Activated CD4-positive, alpha-beta T cell treated with anti-CD3 and anti-CD28 coated beads, Interleukin-2, amount 50 U/mL, for 16 hours (primary cell): ENCODE measurements around the gene RRP1.

Experiments used
- DNase-seq: peaks from one replicate; pipeline ENCODE4 v3.0.0-alpha.2; 2020

The RRP1 gene

DNA sequence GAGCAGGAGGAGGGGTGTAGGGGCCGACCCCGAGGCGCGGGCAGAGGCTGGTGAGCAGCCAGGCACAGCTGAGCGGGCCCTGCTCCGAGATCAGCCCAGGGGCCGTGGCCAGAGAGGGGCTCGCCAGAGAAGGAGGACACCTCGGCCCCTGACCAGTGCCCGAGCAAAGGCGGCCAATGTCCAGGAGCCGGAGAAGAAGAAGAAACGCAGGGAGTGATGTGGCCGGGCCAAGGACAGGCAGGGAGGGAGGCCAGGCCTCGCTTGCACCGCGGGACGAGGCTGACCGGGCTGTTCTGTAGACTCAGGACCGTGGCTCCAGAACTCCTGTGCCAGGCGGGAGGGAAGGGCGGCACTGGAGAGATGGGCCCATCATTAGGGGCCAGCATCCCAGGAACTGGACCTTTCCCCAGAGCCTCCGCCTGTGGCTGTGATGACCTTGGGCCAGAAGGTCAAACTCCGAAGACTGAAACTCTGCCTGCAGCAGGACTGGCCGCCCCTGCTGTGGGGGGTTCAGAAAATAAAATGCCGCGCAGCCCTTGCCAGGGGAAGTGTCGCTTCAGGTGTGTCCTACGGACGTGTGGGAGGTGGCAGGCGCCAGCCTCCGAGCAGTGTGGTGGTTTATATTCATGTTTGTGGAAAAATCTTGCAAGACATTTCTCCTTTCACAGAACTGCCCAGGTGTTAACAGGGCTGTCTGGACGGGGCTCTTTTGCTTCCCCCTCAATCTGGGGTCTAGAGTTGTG is 14.4 kb downstream of the RRP1 start:
- DNase-seq = no peak

DNA sequence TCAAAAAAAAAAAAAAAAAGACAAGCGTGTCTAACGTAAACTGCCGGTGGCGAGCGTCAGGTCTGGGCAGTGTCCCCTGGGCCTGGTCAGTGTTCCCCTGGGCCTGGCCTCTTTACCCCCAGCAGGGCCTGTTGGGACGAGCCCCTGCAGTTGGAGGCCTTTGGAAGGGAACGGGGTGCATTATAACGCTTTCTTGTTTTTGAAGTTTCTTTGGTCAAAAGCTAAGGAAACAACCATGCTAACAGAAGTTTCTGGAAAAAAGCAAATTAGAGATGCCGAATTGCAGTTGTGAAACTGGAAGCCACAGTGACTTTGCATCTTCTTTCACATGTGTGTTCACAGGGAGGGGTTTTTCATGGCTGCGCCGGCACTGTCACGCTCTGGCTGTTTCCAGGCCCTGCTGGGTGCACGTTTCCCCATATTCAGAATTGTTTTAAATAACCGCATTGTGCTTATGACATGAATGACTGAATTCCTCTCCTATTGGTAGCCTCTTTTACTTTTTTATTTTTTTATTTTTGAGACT is 16.0 kb downstream of the RRP1 start:
- DNase-seq = no peak

DNA sequence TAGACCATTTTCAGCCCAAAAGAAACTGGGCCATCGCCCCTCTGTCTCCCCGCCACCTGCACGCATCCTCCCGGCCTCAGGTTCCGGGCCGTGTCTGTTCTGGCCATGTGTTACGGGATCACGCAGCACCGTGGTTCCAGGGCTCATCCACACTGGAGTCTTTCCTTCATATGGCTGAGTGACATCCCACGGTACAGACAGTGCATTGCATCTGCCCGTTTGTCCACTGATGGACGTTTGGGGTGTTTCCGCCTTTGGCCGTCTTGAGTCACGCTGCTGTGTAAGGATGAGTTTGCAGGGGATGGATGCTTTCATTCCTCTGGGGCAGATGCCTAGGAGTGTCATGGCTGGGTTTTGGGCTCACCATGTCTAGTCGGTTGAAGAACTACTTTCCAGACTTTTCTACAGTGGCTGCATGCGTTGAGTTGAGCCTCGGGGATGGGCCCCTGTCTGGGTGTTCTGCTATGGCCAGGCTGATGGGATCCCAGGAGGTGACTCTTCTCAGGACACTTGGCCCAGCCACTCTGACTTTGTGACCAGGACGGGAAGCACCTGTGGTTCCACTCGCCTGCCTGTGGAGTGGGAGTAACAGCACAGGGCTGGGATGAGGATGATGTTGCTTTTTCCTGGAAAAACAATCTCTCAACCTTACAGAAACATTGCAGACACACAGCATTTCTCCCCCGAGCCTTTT is 16.8 kb downstream of the RRP1 start:
- DNase-seq = no peak

DNA sequence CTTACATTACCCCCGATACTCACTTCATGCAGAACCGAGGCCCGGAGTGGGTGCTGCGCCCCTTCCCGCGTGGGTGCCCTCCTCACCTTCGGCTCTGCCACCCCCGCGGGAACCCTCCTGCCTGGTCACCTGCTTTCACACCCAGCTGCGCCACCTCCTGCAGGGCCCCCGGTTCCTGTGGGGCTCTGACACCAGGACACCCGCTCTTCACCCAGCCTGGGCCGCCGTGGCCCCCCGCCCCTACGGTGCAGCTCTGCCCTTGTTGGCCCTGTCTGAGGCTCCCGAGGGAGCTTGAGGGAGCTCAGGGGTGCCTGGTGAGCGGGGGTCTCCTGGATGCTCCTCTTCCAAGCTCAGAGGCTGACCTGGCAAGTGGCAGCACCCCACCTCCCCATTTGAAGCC is 19.0 kb downstream of the RRP1 start:
- DNase-seq = no peak

DNA sequence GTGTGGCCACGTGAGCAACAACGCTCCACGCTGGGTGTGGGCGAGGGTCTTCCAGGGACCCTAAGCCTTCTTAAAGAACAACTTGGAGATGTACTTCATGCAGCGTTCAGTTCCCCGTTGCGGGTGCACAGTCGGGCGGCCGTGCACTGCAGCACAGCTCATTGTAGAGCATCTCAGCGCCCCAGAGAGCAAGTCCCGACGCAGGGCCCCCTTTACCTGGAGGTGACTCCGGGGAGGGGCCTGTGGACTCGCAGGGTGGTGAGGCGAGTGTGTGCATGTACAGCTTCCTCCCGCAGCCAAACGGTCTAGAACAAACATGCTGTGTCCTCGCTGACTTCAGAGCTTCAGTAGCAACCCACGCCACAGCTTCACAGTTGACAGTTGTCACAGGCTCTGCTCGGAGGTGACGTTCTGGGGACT is 19.5 kb downstream of the RRP1 start:
- DNase-seq = no peak

DNA sequence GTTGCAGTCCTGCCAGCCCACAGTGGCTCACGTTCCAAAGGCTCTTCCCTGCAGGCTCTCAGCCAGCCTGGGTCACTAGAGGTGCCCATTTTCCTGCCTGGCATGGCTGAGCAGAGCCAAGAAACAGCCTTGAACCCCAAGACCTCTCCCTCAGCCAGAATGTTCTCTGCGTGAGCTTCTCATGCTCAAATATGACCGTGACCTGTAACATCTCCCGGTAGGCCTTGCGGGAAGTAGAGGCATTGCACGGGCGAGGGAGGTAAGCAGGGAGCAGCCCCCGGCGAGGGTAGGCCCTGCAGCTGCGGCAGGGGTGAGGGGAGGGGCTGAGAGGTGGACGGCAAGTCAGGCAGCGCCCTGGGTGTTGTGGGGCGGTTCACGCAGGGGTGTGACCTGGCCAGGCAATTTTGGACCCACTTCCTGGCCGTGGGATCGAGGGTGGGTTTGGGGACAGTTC is 20.0 kb downstream of the RRP1 start:
- DNase-seq = no peak

DNA sequence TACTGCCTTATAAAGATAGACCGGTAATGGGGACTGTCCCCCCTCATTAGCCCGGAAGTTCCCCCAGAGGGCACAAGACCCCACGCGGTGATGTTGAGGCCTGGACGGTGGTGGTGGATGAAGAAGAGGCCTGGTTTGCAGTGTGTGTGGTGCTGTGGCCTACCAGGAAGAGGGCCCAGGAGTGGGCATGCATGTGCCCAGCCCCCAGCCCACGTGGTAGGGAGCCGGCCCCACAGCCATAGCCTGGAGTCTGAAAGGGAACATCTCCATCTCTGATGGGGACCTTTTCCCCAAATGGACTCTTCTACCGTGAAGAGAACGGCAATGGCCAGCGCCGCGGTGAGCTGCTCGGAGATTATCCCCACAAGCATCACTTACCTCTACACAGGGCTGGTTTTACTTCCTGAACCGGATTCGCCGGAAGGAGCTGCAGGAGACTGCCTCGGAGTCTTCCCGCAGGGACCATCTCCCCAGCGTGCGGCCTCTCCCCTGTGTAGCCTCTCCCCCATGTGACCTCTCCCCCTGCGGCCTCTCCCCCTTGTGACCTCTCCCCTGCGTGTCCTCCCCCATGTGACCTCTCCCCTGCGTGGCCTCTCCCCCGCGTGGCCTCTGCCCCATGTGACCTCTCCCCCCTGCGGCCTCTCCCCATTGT is 20.6 kb downstream of the RRP1 start:
- no peak for DNase-seq

DNA sequence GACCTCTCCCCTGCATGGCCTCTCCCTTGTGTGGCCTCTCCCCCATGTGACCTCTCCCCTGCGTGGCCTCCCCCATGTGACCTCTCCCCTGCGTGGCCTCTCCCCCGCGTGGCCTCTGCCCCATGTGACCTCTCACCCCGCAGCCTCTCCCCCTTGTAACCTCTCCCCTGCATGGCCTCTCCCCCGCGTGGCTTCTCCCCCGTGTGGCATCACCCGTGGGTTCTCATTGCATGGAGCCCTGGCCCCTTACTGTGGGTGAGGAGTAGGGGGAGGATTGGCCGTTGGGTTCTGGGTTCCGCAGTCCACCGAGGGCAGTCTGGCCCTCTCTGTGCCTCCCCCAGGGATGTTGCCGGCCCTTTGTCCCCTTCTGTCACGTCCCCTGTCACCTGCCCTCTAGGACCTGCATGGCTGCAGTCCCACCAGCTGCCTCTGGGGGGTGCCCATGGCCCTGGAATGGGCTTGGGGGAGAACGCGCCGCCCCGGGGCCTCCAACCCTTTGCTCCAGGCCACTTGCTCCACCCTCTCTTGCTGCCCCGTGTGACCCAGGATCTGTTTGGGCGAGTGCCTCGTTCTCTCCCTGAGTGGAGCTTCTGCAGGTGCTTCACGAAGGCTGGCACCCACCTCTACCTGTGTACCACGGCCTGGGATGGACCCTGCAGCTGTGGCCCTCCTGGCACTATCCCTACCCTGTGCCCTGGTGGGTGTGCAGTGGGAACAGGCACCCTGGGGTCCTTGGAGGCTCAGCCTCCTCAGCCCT is 21.3 kb downstream of the RRP1 start:
- peak; percentile 92 for DNase-seq

DNA sequence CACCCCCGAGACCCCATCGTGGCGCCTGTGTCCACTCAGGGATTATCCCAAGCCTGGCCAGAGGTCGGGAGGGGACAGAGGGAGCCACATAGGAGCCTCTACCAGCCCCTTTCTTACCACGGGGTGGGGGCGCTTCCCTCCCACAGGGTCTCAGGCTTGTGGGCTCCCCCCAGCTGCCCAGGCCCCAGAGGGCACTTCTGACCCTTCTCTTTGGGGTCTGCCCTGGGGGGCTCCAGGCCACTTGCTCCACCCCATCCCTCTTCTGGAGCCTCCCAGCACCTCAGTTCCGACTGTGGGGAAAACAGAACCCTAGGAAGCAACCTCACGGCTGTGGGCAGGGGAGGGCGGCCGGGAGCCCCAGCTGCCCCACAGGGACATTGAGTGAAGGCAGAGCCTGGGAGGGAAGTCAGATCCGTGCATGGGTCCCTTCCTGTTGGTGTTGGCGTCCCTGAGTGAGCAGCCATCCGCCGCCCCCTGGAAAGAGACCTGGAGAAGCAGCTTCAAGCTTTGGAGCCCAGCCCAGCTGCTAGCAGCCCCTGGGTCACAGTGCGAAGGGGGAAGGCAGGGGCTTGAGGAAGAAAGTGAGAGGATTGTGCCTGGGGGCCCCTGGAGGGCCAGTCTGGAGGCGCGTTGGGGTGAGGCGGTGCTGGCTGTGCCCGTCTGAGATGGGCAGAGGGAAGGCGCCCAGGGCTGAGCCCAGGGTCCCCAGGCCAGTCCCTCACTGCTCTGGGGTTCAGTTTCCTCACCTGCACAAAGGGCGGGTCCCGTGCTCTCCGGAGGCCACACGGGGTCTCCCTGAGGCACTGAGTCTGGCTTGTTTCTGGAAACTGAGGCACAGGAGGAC is 22.1 kb downstream of the RRP1 start:
- DNase-seq = no peak

DNA sequence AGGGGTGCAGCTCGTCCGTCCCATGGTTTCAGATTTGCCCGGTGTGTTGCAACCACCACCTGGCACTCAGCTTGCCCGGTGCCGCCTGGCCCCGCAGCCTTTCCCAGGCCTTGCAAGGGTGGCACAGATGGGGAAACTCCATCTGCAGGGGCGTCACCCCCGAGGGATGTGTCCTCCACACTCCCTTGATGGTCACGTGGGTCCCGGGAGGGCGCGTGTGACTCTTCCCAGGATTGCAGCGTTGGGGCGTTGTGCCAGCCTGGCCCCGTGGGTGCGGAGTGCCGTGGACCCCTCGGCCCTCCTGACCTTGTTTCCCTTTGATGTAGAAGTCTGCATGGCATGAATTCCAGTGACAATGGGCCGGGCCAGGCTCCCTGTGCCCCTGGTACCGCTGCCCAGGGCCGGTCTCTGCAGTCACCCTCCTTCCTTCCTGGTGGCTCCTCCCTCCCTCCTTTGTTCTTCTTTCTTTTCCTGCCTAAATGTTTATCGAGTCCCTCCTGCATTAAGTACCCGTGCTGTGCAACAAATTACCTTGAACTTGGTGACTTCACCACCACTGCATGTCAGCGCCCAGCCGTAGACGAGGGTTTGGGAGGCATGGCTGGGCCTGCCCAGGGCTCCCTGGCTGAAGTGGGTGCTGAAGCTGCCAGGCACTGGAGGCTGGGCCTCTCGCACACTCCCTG is 22.9 kb downstream of the RRP1 start:
- DNase-seq = no peak

DNA sequence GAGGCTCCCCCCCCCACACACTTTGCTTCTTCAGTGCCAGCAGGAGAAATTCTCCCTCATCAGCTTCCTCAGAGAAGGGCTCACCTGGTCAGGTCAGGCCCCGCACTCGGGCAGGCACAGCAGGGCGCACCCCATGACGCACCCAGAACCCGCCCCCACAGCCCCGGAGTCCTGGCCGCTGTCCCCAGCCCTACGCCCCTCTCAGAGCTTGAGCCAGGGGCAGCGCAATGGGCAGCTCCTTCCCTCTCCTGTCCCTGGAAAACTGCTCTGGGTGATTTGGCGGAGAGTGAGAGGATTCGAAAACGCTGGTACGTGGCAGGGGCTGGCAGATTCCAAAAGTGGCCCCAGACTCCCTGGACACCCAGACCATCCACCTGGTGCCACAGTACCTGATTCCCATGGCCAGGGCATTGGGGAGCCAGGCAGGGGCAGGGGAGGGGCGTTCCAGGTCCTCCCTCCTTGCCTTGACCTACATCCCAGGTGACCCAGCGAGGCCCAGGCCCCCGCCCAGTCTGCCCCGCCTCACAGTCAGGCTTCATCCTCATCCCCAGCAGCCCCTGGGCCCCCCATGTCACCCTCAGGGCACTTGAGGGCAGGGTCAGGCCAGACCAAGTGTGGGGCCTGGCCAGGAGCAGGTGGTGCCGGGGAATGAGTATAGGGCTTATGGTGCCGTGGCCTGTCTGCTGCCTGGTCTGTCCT is 23.7 kb downstream of the RRP1 start:
- no peak for DNase-seq

DNA sequence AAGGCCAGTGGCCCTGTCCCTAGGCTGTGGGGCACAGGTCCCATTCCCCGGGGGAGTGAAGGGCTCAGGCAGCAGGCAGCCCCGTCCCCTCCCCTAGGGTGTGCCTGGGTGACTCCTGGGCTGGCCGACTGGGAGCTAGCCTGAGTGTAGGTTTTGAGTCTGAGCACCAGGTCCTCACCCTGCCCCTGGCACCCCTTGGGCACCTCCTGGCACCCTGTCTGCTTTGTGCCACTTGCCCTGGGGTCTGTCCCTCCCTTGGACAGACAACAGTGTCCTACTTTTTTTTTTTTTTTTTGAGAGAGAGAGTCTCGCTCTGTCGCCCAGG is 24.2 kb downstream of the RRP1 start:
- DNase-seq = no peak

DNA sequence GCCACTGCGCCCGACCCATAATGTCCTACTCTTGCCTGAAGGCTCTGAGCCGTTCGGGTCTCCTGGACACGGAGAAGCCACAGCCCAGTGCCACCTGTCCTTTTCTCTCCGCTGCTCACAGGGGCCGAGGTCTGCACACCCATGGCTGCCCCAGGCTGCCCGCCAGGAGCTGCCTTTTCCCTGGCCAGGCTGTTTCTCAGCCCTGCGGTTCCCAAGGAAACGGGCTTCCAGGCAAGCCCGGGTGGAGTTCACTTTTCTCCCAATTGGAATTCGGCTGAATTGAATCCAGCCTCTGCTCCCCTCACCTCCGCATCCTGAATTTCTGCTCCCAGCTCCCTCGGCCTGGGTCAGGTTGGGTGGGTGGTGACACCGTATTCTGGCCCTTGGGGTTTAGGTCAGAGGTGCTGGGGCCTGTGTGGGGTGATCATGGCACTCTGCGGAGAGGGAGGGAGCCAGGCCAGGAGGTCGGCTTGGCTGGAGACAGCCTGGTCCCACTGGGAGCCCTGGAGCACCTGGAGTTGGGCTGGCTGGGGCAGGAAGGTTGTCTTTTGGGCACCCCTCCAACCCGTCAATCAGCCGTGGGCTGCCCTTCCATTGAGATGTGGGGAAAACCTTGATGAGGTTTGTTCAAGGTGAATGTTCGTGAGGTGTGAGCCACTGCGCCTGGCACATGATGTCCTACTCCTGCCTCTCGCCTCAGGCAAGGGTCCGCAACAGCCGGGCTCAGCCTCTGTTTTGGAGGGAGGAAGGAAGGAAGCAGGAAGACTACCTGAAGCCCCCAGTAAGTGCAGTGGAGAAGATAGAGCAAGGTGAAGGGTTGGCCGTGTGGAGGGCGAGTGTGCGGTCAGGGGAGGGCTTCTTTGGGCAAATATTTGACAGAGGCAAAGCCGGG is 25.1 kb downstream of the RRP1 start:
- no peak for DNase-seq

DNA sequence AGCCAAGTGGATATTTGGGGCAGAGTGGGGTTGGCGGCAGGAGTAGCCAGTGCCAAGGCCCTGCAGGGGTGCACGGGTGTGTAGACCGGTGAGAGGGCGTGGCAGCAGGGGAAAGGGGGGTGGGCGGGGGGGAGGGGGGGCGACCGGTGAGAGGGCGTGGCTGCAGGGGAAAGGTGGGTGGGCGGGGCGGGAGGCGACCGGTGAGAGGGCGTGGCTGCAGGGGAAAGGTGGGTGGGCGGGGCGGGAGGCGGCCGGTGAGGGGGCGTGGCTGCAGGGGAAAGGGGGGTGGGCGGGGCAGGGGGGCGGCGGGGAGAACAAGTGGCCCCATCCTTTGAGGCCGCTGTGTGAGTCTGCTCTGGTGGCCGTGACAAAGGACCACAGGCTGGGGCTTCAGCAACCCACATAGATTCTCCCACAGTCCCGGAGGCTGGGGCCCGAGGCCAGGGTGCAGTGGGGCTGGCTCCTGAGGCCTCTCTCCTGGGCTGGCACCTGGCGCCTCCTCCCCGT is 25.8 kb downstream of the RRP1 start:
- no peak for DNase-seq

DNA sequence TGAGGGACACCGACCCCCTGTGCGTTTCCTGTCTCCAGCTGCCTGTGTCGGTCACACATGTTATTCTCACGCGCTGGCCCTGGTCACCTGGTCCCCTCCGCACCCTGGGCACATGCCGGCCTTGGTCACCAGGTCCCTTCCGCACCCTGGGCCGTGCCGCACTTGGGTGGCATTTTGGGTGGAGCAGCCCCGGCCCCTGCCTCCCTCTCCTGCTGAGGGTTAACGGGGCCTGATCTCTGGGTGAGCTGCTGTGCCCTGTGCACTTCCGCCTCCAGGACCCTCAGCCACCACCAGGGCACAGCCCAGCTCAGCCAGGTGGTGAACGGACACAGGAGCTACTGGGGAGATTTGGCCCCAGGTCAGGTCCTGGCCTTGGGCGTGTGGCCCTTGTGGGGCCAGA is 26.6 kb downstream of the RRP1 start:
- no peak for DNase-seq

DNA sequence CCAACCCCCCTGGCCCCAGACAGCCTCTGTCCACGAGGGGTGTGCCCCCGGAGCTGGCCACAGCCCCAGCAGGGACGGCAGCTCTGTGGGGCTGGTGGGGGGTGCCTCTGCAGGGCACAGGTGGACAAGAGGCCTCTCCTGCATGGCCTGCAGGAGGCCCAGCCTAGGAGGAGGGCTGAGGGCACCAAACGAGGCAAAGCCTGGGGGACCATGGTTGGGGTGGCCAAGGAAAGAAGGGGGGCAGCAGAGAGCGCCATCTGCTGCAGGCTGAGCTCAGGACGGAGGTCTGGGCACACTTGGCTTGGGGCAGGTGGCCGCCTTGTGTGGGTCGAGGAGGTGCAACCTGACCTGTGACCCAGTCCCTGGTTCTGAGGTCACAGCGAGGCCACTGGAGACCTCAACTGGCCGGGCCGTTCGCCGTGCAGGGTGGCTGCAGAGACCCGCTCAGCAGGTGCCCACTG is 27.3 kb downstream of the RRP1 start:
- DNase-seq = no peak

DNA sequence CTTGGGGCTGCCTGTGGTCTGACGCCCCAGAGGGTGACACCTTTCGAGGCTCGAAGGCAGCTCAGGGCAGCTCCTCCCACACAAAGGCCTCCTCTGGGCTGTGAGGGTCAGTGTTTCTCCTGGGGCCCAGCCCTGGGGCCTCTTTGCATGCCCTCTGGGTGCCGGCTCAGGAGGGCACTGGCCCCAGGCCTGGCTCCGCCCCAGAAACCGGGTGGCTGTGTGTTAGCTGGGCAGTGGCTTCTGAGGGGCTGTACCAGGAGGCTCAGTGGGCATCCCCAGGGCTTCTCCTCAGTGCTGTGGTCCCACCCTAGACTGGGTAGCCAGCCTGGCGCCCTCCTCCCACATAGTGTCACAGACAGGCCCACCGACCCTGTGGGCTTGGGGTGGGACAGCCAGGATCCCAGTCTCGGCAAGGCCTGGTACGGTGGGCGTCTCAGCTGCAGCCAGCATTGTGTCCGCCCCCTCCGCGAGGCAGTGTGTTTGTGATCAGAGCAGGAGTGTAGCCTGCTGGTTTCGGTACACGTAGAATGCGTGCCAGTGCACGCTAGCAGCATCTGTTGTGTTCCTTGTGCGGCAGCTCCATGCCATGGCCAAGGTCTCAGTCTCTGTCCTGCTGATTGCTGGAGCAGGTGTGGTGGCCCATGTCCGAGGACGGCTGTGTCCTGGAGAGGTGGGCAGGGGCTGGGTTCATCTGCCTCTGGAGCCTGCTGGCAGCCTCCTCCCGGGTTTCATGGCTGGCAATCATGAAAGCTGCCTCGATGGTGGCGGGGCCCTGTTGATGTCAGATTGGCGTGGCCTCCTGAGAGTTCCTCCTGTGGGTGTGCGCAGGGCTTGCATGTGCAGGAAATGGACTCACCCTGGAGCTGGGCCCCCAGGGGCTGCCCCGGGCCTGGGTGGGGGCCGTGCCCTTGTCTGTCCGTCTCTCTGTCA is 28.0 kb downstream of the RRP1 start:
- DNase-seq = no peak

DNA sequence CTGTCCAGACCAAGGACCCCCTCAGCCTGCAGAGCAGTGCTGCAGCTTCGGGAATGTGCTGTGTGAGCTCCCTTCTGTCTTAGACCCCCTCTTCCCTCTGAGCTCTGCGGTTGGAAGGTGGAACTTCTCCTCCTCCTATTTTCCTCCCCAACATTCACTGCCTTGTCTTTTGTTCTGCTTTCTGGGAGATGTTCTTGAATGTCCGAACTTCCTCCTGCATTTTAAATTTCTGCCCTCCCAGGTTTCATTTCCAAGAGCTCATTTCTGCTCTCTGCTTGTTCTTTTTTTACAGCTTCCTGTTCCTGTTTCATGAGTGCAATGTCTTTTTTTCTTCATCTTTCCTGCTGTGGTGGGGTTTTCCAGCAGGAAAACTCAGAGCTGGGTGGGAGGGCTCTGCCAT is 29.3 kb downstream of the RRP1 start:
- DNase-seq = no peak
